GM12878 (cell line): ENCODE results near the gene NPL. TPM values are rescaled to one million over a fixed set of nuclear protein-coding genes. Genes with fewer than 3 reads are reported as not detected.
A peak's percentile ranks its signal among the peaks of the same experiment; 100 is the strongest.

Experiments used
- ATAC-seq: fragments of 200-7000 bp; cut with Tn5 transposase; 3 replicates; pipeline ENCODE4 v1.9.1; 2020; ENCODE audit warnings: mild to moderate bottlenecking, moderate library complexity
- BruUV-seq: library from RNA; stranded (reverse); fragments of 400-500 nt; replicated peaks from 2 replicates; lab custom pipeline; 2021; lab: Mats Ljungman, UMichigan
- CTCF ChIA-PET: fragments of 300-600 bp; sonication (Branson Sonifier 250); formaldehyde crosslinking; extraction: SDS; loops from one replicate; lab custom pipeline; 2021; ENCODE audit warnings: inconsistent platforms; lab: Yijun Ruan, JAX
- POLR2A ChIA-PET: fragments of 350-600 bp; formaldehyde crosslinking; extraction: SDS; loops from one replicate; lab custom pipeline; 2021; ENCODE audit warnings: inconsistent platforms; lab: Charles Lee
- RAD21 ChIA-PET: fragments of 300-600 bp; sonication (Branson Sonifier 250); formaldehyde crosslinking; loops from one replicate; lab custom pipeline; 2023; ENCODE audit warnings: antibody characterized with exemption; ENCODE audit not compliant: unreplicated experiment; lab: Charles Lee
- SMC1A ChIA-PET: fragments of 300-600 bp; sonication (Branson Sonifier 250); formaldehyde crosslinking; loops from one replicate; lab custom pipeline; 2023; ENCODE audit not compliant: unreplicated experiment, uncharacterized antibody; lab: Charles Lee
- DNase-seq: peaks from one replicate; pipeline ENCODE4 v3.0.0-alpha.2; 2011; ENCODE audit warnings: low read depth, low spot score
- FAIRE-seq: peaks from 3 replicates; lab custom pipeline; 2011; peaks lifted over from hg19 to GRCh38; lab: Jason Lieb, UNC
- H2AFZ ChIP-seq: 2 replicates; pipeline ENCODE4 v1.6.0; 2011; ENCODE audit warnings: low read depth, low read length, control low read depth; ENCODE audit not compliant: control insufficient read depth
- H3K27ac ChIP-seq: 2 replicates; pipeline ENCODE4 v1.5.1; 2011; ENCODE audit warnings: control low read depth; ENCODE audit not compliant: control insufficient read depth, insufficient read depth
- H3K27me3 ChIP-seq, 2 experiments: replicated peaks in 1 of 2; 2 replicates each; pipeline versions ENCODE4 v1.6.0 to v1.6.1; 2011; ENCODE audit warnings: low read length in 1 of 2; ENCODE audit not compliant: control insufficient read depth in 2 of 2, insufficient read depth in 2 of 2
- H3K36me3 ChIP-seq, 2 experiments: 2 replicates each; pipeline ENCODE4 v1.5.1; 2011; ENCODE audit warnings: low read length in 1 of 2; ENCODE audit not compliant: control insufficient read depth in 2 of 2, insufficient read depth in 2 of 2
- H3K4me1 ChIP-seq: 2 replicates; pipeline ENCODE4 v1.6.1; 2011; ENCODE audit warnings: mild to moderate bottlenecking, low read length, moderate library complexity, mixed read lengths; ENCODE audit not compliant: control insufficient read depth, insufficient read depth
- H3K4me2 ChIP-seq: 2 replicates; pipeline ENCODE4 v1.6.0; 2011; ENCODE audit warnings: control low read depth; ENCODE audit not compliant: control insufficient read depth, insufficient read depth
- H3K4me3 ChIP-seq: fragments of 200-600 bp; sonication (generic); 2 replicates; pipeline ENCODE4 v1.5.1; 2016
- H3K79me2 ChIP-seq: 2 replicates; pipeline ENCODE4 v1.6.0; 2011; ENCODE audit warnings: low read length; ENCODE audit not compliant: control insufficient read depth, insufficient read depth
- H3K9ac ChIP-seq: 2 replicates; pipeline ENCODE4 v1.8.0; 2011; ENCODE audit warnings: low read length, control low read depth, mixed read lengths; ENCODE audit not compliant: control insufficient read depth, insufficient read depth
- H3K9me3 ChIP-seq: replicated peaks from 3 replicates; pipeline ENCODE4 v1.5.1; 2011; ENCODE audit warnings: mild to moderate bottlenecking, low read length; ENCODE audit not compliant: control insufficient read depth, insufficient read depth
- H4K20me1 ChIP-seq: 2 replicates; pipeline ENCODE4 v1.6.0; 2011; ENCODE audit not compliant: control insufficient read depth, insufficient read depth
- CTCF ChIP-seq, 3 experiments: IDR thresholded peaks in 2 of 3; conservative IDR thresholded peaks in 1 of 3; 2 replicates each; pipeline ENCODE4 v1.5.1; 2011; ENCODE audit warnings: low read depth in 3 of 3, low read length in 3 of 3, mild to moderate bottlenecking in 3 of 3, control low read depth in 2 of 3, moderate library complexity in 2 of 3, inconsistent platforms in 1 of 3, mixed read lengths in 1 of 3; ENCODE audit not compliant: control insufficient read depth in 2 of 3, insufficient read depth in 1 of 3; ENCODE audit errors: extremely low read depth in 1 of 3
- DPF2 ChIP-seq: fragments of 450-650 bp; IDR thresholded peaks from 2 replicates; pipeline ENCODE4 v1.6.1; 2017; ENCODE audit warnings: mild to moderate bottlenecking
- FOXM1 ChIP-seq: IDR thresholded peaks from 2 replicates; pipeline ENCODE4 v1.6.1; 2012; ENCODE audit warnings: low read depth, mild to moderate bottlenecking, inconsistent platforms, low read length, moderate library complexity
- NFYB ChIP-seq: IDR thresholded peaks from 2 replicates; pipeline ENCODE4 v1.6.1; 2011; ENCODE audit warnings: low read depth, mild to moderate bottlenecking, low read length, improper control_type of control experiment, moderate library complexity; ENCODE audit not compliant: insufficient read depth
- NRF1 ChIP-seq: conservative IDR thresholded peaks from 2 replicates; pipeline ENCODE4 v1.6.1; 2011; ENCODE audit warnings: mild to moderate bottlenecking, low read depth, low read length, improper control_type of control experiment
- RAD21 ChIP-seq: IDR thresholded peaks from 2 replicates; pipeline ENCODE4 v1.6.1; 2011; ENCODE audit warnings: mild to moderate bottlenecking, low read depth, low read length, moderate library complexity; ENCODE audit not compliant: insufficient read depth
- RUNX3 ChIP-seq: IDR thresholded peaks from 2 replicates; pipeline ENCODE4 v1.6.1; 2012; ENCODE audit warnings: low read length, inconsistent platforms
- SMARCA5 ChIP-seq: fragments of 450-650 bp; IDR thresholded peaks from 2 replicates; pipeline ENCODE4 v1.6.1; 2017; ENCODE audit warnings: mild to moderate bottlenecking
- SMC3 ChIP-seq: IDR thresholded peaks from 2 replicates; pipeline ENCODE4 v1.6.1; 2011; ENCODE audit warnings: low read length, improper control_type of control experiment, borderline replicate concordance
- TAF1 ChIP-seq: IDR thresholded peaks from 2 replicates; pipeline ENCODE4 v1.6.1; 2011; ENCODE audit warnings: mild to moderate bottlenecking, low read depth, low read length, borderline replicate concordance
- ZBTB4 ChIP-seq: fragments of 450-650 bp; formaldehyde crosslinking; IDR thresholded peaks from 2 replicates; pipeline ENCODE4 v1.4.0; 2022; ENCODE audit warnings: mild to moderate bottlenecking, moderate library complexity
- ZSCAN29 ChIP-seq: fragments of 450-650 bp; IDR thresholded peaks from 2 replicates; pipeline ENCODE4 v1.6.1; 2017; ENCODE audit warnings: mild to moderate bottlenecking, moderate library complexity
- WGBS: methylation state at CpG from one replicate; pipeline ENCODE4 v1.1.6; 2016; ENCODE audit warnings: low lambda C conversion rate; ENCODE audit not compliant: insufficient replicate concordance, insufficient coverage; ENCODE audit errors: missing lambda C conversion rate; 5-methylcytosine and 5-hydroxymethylcytosine counted together
- in situ Hi-C: fragments of 300-500 bp; cut with MboI; formaldehyde crosslinking; loops from 9 replicates; pipeline ENCODE4 v1.14.3; 2018; ENCODE audit warnings: mixed read lengths
- intact Hi-C: fragments of 100-400 bp; cut with micrococcal nuclease; formaldehyde crosslinking; loops from one replicate; pipeline ENCODE4 v1.14.2; 2022; ENCODE audit not compliant: unreplicated experiment
- polyA plus RNA-seq, 11 experiments: library from polyadenylated mRNA; depleted of rRNA in 4 of 11; unstranded in 6 of 11; stranded (reverse) in 5 of 11; fragments of >200 nt; fragmentation: Nextera tagmentation in 4 of 11; fragmentation: Illumina TruSeq in 1 of 11; extraction: Ambion mirVana in 4 of 11; extraction: Trizol in 1 of 11; gene quantifications; 1 replicate in 1 of 11; 2 replicates in 10 of 11; pipeline versions ENCODE4 v1.2.1 to v1.2.3, GENCODE V29; 2011 to 2016; ENCODE audit warnings: inconsistent platforms in 2 of 11, missing spikeins in 2 of 11, low read depth in 1 of 11
- total RNA-seq, 4 experiments: library from RNA; depleted of rRNA in 3 of 4; stranded (reverse); fragments of >200 nt in 3 of 4; fragmentation: Illumina TruSeq in 1 of 4; extraction: Trizol in 1 of 4; gene quantifications; 2 replicates each; pipeline versions ENCODE4 v1.2.1 to v1.2.3, GENCODE V29; 2013 to 2021
- TF ChIP-seq, protein P1 (sequence below): fragments of 450-650 bp; IDR thresholded peaks from 2 replicates; pipeline ENCODE4 v1.6.1; 2017; ENCODE audit warnings: mild to moderate bottlenecking, moderate library complexity

Gene NPL
- total and polyA plus RNA-seq, 10 of the 15 experiments (the other 5 are each of a cell fraction or from before 2014, with no cell fraction given) = 5.3 to 19.2 (median 10.0) TPM

DNA sequence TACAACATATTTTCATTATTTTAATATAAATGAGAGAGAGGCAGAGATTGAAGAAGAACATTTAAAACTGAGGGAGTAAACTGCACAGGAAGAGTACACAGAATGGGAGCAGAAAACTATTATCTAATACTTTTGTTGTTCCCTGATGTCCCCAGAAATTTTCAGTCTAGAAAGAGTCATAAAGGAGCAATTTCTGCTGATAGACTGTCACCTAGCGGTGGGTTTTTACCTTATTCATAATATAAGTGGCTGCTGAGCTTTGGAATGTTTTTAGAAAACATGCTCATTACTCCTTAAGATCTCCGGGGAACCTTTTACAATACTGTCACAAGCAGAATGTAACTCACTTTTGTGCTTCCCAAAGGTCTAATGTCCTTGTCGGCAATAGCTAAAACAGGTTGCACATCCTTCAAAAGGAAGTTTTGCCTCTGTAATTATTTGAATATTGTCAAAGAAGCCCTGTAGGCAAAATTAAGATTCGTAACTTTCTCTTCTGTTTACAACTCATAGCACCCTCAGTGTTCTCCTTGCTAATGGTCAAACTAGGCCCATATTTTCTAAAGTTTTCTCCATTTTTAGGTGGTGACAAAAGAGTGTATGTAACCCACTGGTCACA, 4.9 kb upstream of the NPL start:
- H3K4me2 ChIP-seq = no peak overlapping the region
- ChIA-PET SMC1A (interaction anchor here (0.6 to 15.3 kb wide), 28 partner anchors 13 to 700 kb away, joined by 3 to 1145 read pairs (median 6); partner anchors contain the start of genes RGS16, RGS8, RNASEL and TEDDM1), POLR2A (interaction anchor here (0.7 to 1.6 kb wide), 6 partner anchors 181 to 197 kb away, joined by 3 to 6 read pairs (median 4); no protein-coding TSS in a partner anchor), CTCF (interaction anchor here (0.6 to 18.8 kb wide), 45 partner anchors 11 to 703 kb away, joined by 3 to 1888 read pairs (median 5); partner anchors contain the start of genes RGS16, RGSL1 and RNASEL), RAD21 (interaction anchor here (0.6 to 9.9 kb wide), 23 partner anchors 21 to 641 kb away, joined by 3 to 946 read pairs (median 4); partner anchors contain the start of genes RGS16, RGSL1 and RNASEL)
- no peak overlapping the region for H3K4me3 ChIP-seq
- FAIRE-seq (no peak), ATAC-seq (peak; percentile 24), DNase-seq (no peak)
- no TSS peak for BruUV-seq
- no peak overlapping the region for H2AFZ ChIP-seq
- H4K20me1 ChIP-seq = no peaks in the 10 kb centered on the region
- intact Hi-C loops (loop anchor here (5.0 kb wide), 4 partner anchors 107 to 697 kb away; no protein-coding TSS in a partner anchor), in situ Hi-C loops (loop anchor here (5.0 to 10.0 kb wide), 3 partner anchors 187 to 640 kb away; no protein-coding TSS in a partner anchor)
- no peak overlapping the region for H3K27ac ChIP-seq
- no peaks in the 10 kb centered on the region for H3K9me3 ChIP-seq
- H3K79me2 ChIP-seq = no peaks in the 10 kb centered on the region
- 11% methylated on average over 4 of the region's 4 CpGs for WGBS
- no peak overlapping the region for H3K9ac ChIP-seq
- H3K4me1 ChIP-seq = peaks cover 5% of the 10 kb centered on the region; the same call in 1 of the 2 replicates
- no peaks in the 10 kb centered on the region for H3K27me3 ChIP-seq
- H3K36me3 ChIP-seq = no peaks in the 10 kb centered on the region
- TF ChIP-seq NFYB (no peak), RUNX3 (peak; percentile 17; the same call in 1 of the 2 replicates), ZSCAN29 (no peak), CTCF (IDR thresholded peaks at IDR 0.05 in 2 of 3, conservative IDR thresholded peaks at IDR 0.05 in 1 of 3; ENCODE audit: control insufficient read depth in 2 of 3, extremely low read depth in 1 of 3, insufficient read depth in 1 of 3, low read depth in 3 of 3, low read length in 3 of 3) (peak; percentile 73 to 96 (median 81)), SMC3 (peak; percentile 97), NRF1 (no peak), DPF2 (no peak), FOXM1 (0 out of 2 replicates have a peak, but pooled peaks have one; percentile 40), SMARCA5 (peak; percentile 52), ZBTB4 (CRISPR knock-in tag) (no peak), TAF1 (no peak), RAD21 (peak; percentile 98)
- TF ChIP-seq, protein P1, sequence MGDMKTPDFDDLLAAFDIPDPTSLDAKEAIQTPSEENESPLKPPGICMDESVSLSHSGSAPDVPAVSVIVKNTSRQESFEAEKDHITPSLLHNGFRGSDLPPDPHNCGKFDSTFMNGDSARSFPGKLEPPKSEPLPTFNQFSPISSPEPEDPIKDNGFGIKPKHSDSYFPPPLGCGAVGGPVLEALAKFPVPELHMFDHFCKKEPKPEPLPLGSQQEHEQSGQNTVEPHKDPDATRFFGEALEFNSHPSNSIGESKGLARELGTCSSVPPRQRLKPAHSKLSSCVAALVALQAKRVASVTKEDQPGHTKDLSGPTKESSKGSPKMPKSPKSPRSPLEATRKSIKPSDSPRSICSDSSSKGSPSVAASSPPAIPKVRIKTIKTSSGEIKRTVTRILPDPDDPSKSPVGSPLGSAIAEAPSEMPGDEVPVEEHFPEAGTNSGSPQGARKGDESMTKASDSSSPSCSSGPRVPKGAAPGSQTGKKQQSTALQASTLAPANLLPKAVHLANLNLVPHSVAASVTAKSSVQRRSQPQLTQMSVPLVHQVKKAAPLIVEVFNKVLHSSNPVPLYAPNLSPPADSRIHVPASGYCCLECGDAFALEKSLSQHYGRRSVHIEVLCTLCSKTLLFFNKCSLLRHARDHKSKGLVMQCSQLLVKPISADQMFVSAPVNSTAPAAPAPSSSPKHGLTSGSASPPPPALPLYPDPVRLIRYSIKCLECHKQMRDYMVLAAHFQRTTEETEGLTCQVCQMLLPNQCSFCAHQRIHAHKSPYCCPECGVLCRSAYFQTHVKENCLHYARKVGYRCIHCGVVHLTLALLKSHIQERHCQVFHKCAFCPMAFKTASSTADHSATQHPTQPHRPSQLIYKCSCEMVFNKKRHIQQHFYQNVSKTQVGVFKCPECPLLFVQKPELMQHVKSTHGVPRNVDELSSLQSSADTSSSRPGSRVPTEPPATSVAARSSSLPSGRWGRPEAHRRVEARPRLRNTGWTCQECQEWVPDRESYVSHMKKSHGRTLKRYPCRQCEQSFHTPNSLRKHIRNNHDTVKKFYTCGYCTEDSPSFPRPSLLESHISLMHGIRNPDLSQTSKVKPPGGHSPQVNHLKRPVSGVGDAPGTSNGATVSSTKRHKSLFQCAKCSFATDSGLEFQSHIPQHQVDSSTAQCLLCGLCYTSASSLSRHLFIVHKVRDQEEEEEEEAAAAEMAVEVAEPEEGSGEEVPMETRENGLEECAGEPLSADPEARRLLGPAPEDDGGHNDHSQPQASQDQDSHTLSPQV = 0 out of 2 replicates have a peak, but pooled peaks have one; percentile 33
